ELR (cell line): ENCODE data around the gene FAT1.

Experiments
- DNase-seq: peaks from one replicate; pipeline ENCODE4 v3.0.0-alpha.2; 2015; ENCODE audit warnings: low read depth

FAT1 gene

GRCh38 chr4:186699881-186700397, 23.7 kb downstream of the FAT1 start:
- DNase-seq, result no peak

- DNase-seq, result no peak
Observed at GRCh38 chr4:186699298-186699697, 24.4 kb downstream of the FAT1 start.

GRCh38 chr4:186698525-186698924, 25.1 kb downstream of the FAT1 start:
- no peak for DNase-seq

- DNase-seq, result no peak
Observed at GRCh38 chr4:186698028-186698427, 25.6 kb downstream of the FAT1 start.

- no peak for DNase-seq
Observed at GRCh38 chr4:186695392-186695791, 28.3 kb downstream of the FAT1 start.

GRCh38 chr4:186693894-186694293, 29.8 kb downstream of the FAT1 start:
- no peak for DNase-seq

GRCh38 chr4:186693159-186693815, 30.4 kb downstream of the FAT1 start:
- peak; percentile 79 for DNase-seq

GRCh38 chr4:186691396-186691795, 32.3 kb downstream of the FAT1 start:
- no peak for DNase-seq

- DNase-seq, result no peak
Observed at GRCh38 chr4:186689476-186689875, 34.2 kb downstream of the FAT1 start.

- DNase-seq, result no peak
Observed at GRCh38 chr4:186688150-186688943, 35.3 kb downstream of the FAT1 start.

GRCh38 chr4:186687265-186687664, 36.4 kb downstream of the FAT1 start:
- DNase-seq, result no peak

GRCh38 chr4:186685767-186686183, 37.9 kb downstream of the FAT1 start:
- DNase-seq, result peak; percentile 91

GRCh38 chr4:186684889-186685309, 38.8 kb downstream of the FAT1 start:
- no peak for DNase-seq

- DNase-seq, result no peak
Observed at GRCh38 chr4:186684220-186684619, 39.4 kb downstream of the FAT1 start.

- DNase-seq, result no peak
Observed at GRCh38 chr4:186680641-186681040, 43.0 kb downstream of the FAT1 start.

GRCh38 chr4:186676531-186677161, 47.0 kb downstream of the FAT1 start:
- peak; percentile 87 for DNase-seq

- no peak for DNase-seq
Observed at GRCh38 chr4:186669735-186670134, 53.9 kb downstream of the FAT1 start.

GRCh38 chr4:186669159-186669731, 54.4 kb downstream of the FAT1 start:
- peak; percentile 64 for DNase-seq

- DNase-seq, result no peak
Observed at GRCh38 chr4:186666750-186667149, 56.9 kb downstream of the FAT1 start.

GRCh38 chr4:186666252-186666651, 57.4 kb downstream of the FAT1 start:
- DNase-seq, result no peak

GRCh38 chr4:186660403-186660802, 63.3 kb downstream of the FAT1 start:
- no peak for DNase-seq

- DNase-seq, result no peak
Observed at GRCh38 chr4:186659935-186660334, 63.7 kb downstream of the FAT1 start.
